HEK293 (cell line): ENCODE data around the gene INPP5D.

Source experiments
- MYNN ChIP-seq: fragments of 450-650 bp; formaldehyde crosslinking; IDR thresholded peaks from 2 replicates; pipeline ENCODE4 v1.5.1; 2016; ENCODE audit warnings: missing biosample characterization, missing genetic modification characterization, borderline replicate concordance
- ZNF121 ChIP-seq: fragments of 450-650 bp; formaldehyde crosslinking; IDR thresholded peaks from 2 replicates; pipeline ENCODE4 v1.5.1; 2016; ENCODE audit warnings: missing biosample characterization, missing genetic modification characterization
- ZNF184 ChIP-seq: fragments of 450-650 bp; IDR thresholded peaks from 2 replicates; pipeline ENCODE4 v1.5.1; 2018; ENCODE audit warnings: missing biosample characterization, mild to moderate bottlenecking, missing genetic modification characterization
- ZNF501 ChIP-seq: fragments of 450-650 bp; formaldehyde crosslinking; IDR thresholded peaks from 2 replicates; pipeline ENCODE4 v1.5.1; 2016; ENCODE audit warnings: missing biosample characterization, missing genetic modification characterization
- ZNF621 ChIP-seq: fragments of 450-650 bp; formaldehyde crosslinking; IDR thresholded peaks from 2 replicates; pipeline ENCODE4 v1.5.1; 2017; ENCODE audit warnings: missing biosample characterization, missing genetic modification characterization
- TF ChIP-seq, protein P1 (sequence below): fragments of 450-650 bp; formaldehyde crosslinking; IDR thresholded peaks from 2 replicates; pipeline ENCODE4 v1.5.1; 2016; ENCODE audit warnings: missing biosample characterization, missing genetic modification characterization
- TF ChIP-seq, protein P2 (sequence below): fragments of 450-650 bp; formaldehyde crosslinking; IDR thresholded peaks from 2 replicates; pipeline ENCODE4 v1.5.1; 2016; ENCODE audit warnings: missing biosample characterization, missing genetic modification characterization

DNA sequence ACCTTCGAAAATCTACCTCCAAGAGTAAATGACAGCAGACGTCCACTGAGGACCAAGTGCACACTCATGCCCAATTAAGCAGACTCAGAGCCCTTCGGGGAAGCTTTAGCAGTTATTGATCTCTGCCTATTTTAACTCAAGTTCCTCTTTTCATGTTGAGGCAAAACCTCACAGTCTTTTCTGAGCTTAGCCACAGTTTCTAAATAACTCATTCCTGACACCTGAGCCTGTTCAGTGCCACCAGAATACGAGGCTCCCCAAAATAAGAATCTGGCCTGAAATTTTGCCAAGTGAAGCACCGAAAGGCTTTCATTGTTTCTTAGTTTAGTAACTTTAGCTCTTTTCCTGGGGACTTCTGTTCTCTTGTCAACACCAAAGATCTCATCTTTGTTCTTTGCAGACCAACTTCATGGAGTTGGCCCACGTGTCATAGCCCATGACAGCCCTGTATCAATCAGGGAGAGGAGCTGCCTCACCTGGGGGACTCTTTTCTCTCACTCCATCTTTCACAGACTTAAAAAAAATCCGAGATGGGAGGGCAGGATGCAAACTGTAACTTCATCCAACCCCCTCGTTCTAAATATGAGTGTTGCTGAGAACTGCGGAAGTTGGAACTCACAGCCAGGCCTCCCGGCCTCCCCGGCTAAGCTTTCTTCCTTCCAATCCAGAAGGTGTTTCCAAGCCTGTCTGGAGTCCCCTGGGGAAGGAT, 22.2 kb downstream of the INPP5D start:
- TF ChIP-seq, protein P1, sequence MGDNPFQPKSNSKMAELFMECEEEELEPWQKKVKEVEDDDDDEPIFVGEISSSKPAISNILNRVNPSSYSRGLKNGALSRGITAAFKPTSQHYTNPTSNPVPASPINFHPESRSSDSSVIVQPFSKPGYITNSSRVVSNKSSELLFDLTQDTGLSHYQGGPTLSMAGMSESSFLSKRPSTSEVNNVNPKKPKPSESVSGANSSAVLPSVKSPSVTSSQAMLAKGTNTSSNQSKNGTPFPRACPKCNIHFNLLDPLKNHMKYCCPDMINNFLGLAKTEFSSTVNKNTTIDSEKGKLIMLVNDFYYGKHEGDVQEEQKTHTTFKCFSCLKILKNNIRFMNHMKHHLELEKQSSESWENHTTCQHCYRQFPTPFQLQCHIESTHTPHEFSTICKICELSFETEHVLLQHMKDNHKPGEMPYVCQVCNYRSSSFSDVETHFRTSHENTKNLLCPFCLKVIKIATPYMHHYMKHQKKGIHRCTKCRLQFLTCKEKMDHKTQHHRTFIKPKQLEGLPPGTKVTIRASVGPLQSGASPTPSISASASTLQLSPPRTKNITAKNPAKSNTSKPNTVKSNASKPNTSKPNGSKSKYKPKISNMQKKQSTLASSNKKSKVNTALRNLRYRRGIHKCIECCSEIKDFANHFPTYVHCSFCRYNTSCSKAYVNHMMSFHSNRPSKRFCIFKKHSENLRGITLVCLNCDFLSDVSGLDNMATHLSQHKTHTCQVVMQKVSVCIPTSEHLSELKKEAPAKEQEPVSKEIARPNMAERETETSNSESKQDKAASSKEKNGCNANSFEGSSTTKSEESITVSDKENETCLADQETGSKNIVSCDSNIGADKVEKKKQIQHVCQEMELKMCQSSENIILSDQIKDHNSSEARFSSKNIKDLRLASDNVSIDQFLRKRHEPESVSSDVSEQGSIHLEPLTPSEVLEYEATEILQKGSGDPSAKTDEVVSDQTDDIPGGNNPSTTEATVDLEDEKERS (tag by site-specific recombination): no peak
- no peak for TF ChIP-seq ZNF121
- TF ChIP-seq MYNN: no peak
- TF ChIP-seq, protein P2, sequence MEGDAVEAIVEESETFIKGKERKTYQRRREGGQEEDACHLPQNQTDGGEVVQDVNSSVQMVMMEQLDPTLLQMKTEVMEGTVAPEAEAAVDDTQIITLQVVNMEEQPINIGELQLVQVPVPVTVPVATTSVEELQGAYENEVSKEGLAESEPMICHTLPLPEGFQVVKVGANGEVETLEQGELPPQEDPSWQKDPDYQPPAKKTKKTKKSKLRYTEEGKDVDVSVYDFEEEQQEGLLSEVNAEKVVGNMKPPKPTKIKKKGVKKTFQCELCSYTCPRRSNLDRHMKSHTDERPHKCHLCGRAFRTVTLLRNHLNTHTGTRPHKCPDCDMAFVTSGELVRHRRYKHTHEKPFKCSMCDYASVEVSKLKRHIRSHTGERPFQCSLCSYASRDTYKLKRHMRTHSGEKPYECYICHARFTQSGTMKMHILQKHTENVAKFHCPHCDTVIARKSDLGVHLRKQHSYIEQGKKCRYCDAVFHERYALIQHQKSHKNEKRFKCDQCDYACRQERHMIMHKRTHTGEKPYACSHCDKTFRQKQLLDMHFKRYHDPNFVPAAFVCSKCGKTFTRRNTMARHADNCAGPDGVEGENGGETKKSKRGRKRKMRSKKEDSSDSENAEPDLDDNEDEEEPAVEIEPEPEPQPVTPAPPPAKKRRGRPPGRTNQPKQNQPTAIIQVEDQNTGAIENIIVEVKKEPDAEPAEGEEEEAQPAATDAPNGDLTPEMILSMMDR (tag by site-specific recombination): no peak
- TF ChIP-seq ZNF621 (tag by site-specific recombination): no peak
- no peak for TF ChIP-seq ZNF501 (tag by site-specific recombination)
- no peak for TF ChIP-seq ZNF184 (tag by site-specific recombination)
